DMS 273 (cell line): ENCODE results near the gene WWOX.
"Not testable (repeated sequence)": the region's sequence is repeated elsewhere in the genome, so short reads cannot be mapped to it uniquely, and the experiment has no call there.

ENCODE experiments used
- DNase-seq: peaks from one replicate; lab custom pipeline; 2025; ENCODE audit not compliant: unreplicated experiment; lab: John Stamatoyannopoulos, UW

The WWOX gene

DNA sequence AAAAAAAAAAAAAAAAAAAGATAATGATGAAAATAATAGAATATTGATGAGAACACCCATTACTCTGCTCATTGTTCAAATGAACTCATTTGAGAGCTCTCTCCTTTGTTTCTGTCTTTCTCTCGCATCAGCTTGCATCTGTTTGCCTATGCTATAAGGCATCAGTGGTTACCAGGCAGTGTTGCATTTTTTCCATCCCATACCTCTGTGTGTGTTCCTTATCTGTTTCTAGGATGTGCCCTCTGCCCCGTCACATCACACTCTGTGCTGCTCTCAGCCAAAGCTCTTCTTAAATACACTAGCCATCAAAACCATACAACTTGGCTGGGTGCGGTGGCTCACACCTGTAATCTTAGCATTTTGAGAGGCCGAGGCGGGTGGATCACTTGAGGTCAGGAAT is 568.2 kb downstream of the WWOX start:
- no peak for DNase-seq

DNA sequence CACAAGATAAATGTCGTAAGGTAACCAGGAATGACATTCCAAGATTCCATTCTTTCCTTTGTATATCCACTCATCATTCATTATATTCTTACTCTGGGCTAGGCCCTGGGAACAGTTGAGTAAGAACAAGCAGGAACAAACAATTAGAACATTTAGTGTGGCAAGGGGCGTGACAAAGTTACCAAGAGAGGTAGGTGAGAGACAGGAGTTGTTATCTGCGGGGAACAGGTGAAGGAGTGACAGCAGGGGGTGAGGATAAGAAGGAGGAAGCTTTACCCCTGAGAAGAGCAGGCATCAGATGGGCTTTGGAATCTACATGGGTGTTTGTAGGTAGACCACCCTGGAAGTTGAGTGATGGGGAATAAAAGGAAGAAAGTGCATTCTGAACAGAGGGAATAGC is 568.9 kb downstream of the WWOX start:
- no peak for DNase-seq

DNA sequence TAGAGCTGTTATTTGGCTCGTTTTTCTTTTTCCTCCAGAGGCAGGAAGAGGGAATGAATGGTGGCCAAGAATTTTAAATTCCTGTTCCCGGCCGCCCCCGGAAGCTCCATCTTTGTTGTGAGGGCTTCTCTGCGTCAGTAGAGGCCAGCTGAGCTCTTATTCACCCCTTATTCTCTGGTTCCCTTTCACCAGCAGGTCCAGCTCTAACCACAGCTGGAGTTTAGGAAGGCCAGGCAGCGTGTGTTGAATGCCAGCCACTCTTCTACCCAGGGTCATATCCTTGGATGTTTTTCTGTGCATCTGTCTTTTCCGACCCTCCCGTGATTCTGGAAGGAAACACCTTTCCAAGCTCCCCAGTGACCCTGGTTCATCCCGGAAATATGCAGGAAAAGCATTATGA is 570.5 kb downstream of the WWOX start:
- no peak for DNase-seq

DNA sequence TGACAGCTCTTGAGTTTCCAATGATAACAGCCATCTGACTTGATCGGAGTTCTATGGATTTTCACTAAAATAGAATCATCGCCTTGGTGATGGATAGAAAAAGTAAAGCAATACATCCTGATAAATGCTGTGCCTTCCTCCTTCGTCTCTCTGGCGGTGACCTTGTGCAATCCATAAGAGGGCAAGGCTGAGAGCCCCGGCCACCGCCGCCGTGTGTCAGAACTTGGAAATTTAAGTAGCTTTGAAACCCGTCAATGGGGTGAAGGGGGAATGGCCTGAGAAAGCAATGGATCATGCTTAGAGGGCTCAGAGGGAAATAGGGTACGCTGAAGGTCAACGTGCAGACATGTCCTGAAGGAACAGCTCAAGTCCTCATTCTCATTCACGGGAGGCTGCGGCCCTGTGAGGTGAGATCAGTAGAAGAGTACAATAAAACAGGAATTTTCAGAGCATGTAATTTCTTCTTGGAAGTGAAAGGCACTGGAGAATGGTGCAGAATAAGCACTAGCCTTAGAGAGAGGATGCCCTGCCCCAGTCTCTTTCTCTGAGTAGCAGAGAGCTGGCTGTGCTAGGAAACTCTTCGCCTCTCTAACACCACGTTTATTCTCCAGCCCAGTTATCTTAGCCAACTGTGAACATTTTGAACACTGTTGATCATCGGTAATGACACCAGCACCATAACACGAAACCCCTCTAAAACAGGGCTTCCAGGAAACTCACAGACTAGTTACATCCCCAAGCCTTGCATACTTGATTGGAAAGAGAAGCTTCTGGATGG is 573.5 kb downstream of the WWOX start:
- DNase-seq: no peak

DNA sequence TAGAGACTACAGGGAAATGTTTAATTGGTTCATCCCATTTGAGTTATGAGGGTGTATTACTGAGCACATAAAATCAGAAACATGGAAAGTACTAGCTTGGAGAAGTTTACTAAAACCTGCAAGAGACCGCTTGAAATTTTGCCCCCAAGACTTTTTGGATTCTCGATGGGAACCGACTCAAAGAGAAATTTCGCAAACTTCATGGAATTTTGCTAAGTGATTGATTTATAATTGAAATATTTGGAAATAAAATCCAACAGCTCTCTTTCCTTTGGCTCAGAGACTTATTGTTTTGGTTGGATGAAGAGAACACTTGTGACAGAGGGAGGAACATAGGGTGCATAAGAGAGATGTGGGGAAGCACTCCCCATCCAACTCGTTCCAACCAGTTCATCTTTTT is 574.4 kb downstream of the WWOX start:
- DNase-seq: no peak

DNA sequence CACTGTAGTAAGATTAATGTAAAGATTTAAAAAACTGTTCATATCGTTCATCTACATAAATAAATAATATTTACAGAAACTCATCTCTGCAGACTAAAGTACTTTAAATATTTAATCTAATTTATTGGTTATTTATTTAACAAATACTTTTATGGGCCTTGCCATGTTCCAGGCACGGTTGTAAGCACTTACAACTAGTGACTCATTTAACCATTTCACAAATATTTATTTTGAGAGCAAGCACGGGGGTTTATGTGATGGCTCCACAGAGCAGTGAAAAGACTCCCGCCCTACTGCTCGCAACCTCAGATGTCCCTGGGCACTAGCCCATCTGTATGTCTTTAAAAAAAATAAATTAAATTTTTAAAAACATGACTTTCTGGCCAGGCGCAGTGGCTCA is 575.9 kb downstream of the WWOX start:
- no peak for DNase-seq

DNA sequence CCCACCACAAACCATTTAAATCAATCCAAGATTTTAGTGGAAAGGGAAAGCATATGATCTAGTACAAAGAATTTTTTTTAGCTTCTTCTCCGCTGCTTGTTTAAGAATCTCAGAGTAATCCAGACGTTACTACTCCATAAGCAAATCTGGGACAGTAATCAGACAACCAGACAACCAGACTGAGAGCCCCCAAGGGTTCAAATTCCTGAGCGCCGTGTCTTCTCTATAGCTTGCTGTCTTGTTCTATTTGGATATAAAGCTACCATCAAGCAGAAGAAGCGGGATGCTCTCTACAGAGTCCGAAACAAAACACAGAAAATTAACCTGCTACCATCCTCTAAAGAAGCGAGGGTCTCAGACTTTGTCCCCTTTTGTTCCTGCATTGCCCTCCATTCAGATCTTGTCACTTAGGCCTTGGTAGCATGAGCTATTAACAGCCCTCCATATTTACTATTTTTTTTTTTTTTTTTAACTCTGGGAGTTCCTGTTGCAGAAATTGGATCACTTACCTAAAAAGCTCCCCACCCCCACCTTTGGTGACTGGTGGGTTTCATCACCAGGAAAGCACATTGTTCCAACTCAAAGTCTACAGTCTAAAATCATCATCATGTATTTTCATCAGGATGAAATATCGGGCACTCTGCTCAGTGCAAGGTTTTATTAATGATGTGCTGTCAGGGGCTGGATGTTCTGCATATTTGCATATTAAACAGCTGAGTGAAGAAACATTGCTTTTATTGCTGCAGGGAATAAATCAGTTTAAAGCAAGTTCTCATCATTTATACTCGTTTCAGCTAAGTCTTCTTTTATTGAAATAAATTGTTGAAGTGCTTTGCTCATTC is 576.7 kb downstream of the WWOX start:
- DNase-seq: no peak

DNA sequence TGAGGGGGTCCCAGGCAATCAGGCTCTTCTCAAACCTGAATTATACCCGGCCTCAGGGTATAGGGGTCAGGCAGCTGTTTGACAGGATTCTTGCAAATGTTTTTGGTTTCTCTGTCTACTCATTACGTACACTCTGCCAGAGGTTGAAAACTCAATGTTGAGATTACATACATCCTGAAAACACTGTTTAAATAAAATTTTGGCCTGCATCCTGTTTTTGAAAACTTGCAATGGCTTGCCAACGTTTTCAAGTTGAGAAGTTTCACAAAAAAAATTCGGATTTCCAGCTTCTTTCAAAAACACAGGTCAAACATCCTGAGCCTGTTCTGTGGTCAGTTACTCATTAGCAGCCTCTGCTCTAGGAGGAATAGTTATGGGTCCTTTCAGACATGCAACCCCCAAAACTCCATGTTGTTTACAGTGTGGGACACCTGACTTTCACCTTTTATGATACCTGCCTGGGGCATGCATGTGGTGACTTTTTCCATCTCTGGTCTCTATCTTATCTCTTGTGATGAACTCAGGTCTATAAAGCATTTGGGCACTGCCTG is 577.8 kb downstream of the WWOX start:
- no peak for DNase-seq

DNA sequence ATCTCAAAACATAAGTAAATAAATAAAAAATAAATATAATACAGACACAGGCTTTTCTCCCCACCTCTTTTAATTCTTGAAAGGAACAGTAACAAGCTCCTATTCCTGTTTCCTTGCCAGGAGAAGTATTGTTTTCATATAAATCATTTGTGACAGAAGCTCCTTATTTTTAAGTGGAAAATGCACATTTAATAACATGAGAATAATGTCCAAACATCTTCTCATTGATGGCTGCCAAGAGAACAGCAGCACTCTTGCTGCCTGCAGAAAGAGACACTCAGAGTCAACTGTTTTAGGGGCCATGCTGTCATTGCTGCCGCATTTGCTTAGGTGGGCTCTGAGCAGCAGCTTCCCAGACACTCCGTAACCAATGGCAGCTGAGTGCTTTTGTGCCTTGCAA is 580.1 kb downstream of the WWOX start:
- no peak for DNase-seq

DNA sequence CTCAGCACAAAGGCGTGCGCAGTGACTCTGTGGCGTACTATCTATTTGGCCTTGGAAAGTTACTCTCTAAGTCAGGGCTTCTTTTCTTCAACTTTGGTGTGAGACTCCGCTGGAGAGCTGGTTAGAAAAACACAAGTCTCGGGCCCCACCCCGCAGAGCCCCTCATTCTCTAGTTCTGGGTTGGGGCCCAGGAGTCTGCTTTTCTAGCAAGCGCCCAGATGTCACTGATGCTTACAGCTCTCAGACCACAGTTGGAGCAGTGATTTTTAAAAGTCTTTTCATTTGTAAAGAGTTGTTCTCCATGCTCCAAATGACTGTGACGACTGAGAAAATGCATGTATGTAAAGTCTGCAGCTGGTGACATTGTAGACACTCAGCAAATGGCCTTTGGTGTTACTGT is 582.3 kb downstream of the WWOX start:
- no peak for DNase-seq

DNA sequence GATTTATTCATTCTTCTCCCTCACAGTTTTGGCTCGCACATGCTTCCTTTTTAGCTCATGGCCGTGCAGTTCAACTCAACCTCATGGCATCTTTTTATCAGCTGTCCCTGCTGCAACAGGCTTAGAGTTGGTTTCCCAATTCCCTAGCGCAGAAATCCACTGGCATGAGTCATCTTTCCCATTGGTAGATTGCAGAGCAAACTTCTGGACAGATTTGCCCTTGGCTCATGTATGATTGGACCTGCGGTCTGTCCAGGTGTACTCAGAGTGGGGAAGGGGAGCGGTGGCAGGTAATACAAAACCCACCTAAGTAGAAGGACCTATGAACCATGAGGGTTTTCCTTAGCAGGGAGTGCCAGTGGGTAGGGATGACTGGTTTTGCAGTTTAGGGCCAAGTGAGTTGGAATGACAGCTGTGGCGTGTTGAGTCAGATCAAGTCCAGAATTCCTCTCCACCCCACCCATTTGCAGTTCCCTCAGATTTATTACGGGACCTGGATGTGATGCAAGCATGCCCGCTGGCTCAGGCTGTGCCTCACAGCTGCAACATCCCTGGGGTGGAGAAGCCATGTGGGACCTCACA is 584.7 kb downstream of the WWOX start:
- DNase-seq: peak; percentile 24

DNA sequence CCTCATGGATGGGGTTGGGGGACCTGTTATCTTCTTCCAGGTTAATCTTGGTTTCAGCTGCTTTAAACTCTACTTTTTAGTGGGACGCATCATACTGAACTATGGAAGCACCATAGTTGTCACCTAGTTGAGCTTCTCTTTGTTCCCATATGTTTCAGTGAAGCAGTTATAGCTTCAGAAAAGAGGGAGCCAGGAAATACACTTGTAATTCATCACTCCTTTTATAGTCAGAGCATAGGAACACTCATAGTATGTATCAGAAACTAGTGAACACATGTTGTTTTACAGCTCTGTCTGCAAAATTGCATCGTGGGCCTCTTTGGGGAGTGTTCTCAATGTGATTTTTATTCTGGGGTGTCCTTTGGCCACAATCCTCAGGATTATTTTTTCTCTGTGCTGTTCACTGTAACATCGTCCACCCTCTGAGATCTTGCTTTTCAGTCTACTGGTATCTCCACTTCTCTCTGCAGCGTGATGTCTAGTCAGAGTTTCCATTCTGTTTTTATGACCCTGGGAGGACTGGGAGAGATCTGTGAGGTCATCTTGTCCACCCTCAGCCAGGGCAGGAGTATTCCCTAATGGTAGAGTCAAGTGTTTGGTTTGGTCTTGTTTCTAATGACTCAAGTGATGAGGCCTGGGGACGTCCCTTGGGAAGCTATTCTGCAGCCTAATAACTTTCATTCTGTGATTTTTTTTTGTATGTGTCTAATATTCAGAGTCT is 585.4 kb downstream of the WWOX start:
- DNase-seq: no peak

DNA sequence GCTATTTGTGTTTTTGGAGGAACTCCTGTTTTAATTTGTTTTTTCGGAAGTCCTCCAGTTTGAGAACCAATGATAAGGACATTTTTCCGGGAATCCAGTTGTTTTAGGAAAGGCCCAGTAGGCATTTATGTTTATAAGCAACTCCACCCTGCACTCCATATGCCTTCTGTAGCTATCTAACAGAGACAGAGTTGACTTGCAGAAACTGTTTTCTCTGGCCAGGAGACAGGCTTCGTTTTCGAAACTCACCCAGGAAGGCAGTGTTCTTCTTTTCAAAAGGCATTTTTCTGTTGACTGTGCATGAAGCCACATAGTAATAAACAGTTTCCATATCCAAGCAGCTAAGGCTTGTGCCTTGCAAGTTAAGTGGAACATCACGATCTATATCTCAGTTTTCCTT is 587.1 kb downstream of the WWOX start:
- no peak for DNase-seq

DNA sequence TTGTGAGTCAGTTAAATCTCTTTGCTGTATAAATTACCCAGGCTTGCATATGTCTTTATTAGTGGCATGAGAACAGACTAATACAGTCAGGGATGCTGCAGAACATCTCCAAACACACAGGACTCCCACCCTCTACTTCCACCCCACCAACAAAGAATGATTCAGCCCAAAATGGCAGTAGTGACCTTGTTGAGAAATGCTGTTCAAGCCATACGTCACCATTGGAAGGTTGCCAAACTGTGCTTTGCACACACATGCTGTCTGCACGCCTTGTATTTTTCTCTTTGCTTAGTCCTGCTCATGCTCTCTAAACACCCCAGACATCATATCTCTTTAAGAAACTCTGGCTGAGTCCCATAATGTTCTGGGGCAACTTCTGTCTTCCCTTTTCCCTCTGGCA is 589.6 kb downstream of the WWOX start:
- peak; percentile 89 for DNase-seq

DNA sequence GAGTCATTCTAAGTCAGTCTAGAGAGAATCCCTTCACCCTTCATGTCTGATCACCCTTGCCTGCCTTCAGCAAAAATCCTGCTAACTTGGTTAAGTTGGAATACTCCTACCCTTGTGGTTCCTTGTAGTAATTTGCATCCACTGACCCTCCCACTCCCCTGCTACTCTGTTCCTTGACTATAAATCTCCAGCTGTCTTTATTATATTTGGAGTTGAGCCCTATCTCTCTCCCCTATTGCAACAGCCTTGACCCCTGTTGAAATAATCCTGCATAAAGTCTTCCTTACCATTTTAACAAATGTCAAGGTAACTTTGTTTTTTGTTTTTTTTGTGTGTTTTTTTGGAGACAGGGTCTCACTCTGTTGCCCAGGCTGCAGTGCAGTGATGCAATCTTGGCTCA is 590.1 kb downstream of the WWOX start:
- peak; percentile 59 for DNase-seq

DNA sequence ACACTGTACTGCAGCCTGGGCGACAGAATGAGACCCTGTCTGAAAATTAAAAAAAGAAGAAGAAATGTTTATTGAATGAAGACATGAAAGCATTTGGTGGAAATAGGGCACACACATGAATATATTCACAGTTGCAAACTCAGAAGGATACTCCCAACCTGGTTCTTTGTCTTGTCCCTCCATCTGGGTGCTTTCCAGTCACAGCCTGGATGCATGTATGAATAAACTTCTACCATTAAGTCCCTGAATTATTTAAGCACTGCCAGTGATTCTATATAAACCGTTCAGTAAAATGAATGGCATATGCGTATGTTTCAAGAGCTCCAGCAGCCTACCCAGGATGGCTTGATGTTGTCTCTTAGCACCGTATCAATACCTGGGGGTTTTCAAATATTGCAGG is 591.1 kb downstream of the WWOX start:
- no peak for DNase-seq

DNA sequence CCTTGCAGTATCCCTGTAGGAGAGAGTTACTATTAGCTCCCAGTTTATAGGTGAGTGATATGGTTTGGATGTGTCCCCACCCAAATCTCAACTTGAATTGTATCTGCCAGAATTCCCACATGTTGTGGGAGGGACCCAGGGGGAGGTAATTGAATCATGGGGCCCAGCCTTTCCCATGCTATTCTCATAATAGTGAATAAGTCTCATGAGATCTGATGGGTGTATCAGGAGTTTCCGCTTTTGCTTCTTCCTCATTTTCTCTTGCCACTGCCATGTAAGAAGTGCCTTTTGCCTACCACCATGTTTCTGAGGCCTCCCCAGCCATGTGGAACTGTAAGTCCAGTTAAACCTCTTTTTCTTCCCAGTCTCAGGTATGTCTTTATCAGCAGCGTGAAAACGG is 592.3 kb downstream of the WWOX start:
- DNase-seq: not testable (repeated sequence)

DNA sequence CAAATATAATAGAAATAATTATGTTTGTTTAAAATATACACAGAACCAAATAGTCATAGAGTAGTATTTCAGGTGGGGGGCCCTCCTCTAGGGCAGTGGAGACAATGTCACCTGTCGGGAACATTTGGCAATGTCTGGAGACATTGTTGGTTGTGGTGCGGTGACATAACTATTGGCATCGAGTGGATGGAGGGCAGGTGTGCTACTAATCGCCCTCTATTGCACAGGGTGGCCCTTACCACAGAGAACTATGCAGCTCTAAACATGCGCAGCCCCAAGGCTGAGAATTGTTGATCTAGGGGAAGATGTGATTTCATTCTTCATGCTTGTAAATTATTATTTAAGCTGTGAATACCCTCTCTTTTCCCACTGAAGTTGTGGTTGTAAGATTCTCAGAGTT is 594.0 kb downstream of the WWOX start:
- no peak for DNase-seq

DNA sequence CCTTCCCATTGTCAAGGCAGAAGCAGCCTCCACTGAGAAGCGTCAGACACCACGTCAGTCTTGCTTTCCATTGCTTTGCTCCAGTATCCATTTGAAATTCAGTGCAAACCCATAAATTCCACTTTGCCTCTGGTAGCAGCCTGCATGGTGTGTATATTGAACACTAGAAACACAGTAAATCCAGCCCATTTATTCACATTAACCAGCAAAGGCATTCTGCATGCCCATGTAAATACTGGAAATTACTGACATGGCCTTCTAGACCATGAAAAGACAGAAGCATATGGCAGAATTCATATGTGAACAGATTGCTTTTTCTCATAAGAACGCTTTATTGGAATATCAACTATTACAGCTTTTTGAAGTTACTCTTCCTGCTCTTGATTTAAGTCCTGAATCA is 595.0 kb downstream of the WWOX start:
- DNase-seq: no peak

DNA sequence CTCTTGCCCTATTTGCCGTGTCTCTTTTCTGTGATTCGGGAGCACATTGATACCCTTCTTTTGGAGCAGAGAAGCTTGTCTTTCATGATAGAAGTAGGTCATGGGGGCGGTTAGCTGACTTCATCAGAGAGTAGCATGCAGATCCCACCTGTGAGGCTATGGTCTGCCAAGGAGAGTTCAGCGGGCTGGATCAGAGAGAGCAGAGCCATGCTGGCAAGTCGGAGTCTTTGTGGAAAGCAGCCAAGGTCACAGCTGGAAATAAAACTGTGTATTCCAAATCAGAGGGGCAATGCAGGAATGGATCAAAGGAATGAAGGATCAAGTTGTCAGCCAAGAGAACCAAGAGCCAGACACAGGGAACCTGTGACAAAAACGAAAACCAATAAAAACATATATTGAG is 595.9 kb downstream of the WWOX start:
- DNase-seq: peak; percentile 72

DNA sequence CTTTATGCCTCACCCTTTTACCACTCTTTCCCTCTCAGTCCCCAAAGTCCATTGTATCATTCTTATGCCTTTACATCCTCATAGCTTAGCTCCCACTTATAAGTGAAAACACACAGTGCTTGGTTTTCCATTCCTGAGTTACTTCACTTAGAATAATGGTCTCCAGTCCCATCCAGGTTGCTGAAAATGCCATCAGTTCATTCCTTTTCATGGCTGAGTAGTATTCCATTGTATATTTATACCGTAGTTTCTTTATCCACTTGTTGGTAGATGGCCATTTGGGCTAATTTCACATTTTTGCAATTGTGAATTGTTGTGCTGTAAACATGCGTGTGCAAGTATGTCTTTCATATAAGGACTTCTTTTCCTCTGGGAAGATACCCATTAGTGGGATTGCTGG is 597.3 kb downstream of the WWOX start:
- no peak for DNase-seq
